Umbilical cord (tissue), 2 donors: Measurements from ENCODE around the gene CD24. TPM values are rescaled to one million over a fixed set of nuclear protein-coding genes. Genes with fewer than 3 reads are reported as not detected.

ENCODE experiments used
- DNase-seq: peaks from one replicate; pipeline ENCODE4 v3.0.0-alpha.2; 2015; ENCODE audit warnings: low spot score
- total RNA-seq: library from RNA; depleted of rRNA; stranded (reverse); fragments of >200 nt; gene quantifications from one replicate; pipeline ENCODE4 v1.2.3, GENCODE V29; 2014; ENCODE audit warnings: low replicate concordance; ENCODE audit not compliant: insufficient read depth

CD24 gene
- total RNA-seq, 1 donor from 2014 or later: 29.9 TPM

- no peak for DNase-seq
Observed at GRCh38 chr6:106967936-106968555, 6.5 kb downstream of the CD24 start.

GRCh38 chr6:106966671-106967640 is 7.6 kb downstream of the CD24 start:
- no peak for DNase-seq

DNA sequence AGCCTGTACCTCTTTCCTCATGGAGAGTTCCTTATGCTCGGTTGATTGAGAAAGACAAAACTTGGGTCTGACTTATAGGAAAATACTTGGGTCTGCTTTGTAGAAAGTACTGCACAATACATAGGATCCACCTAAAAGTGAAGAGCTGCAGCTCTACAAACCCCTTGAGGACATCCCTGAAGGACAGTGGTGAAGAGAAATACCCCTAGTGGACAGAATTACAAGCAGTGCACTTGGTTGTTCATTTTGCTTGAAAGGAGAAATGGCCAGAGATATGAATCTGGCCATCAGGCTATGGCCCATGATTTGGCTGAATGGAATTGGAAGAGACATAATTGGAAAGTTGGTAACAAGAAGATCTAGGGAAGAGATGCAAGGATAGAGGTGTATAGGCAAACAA is 8.3 kb downstream of the CD24 start:
- DNase-seq: no peak

GRCh38 chr6:106964954-106965353 is 9.6 kb downstream of the CD24 start:
- no peak for DNase-seq

- DNase-seq: no peak
Observed at GRCh38 chr6:106964099-106964498, 10.4 kb downstream of the CD24 start.

- DNase-seq: no peak
Observed at GRCh38 chr6:106963544-106963943, 11.0 kb downstream of the CD24 start.

GRCh38 chr6:106961801-106962200 is 12.7 kb downstream of the CD24 start:
- no peak for DNase-seq

DNA sequence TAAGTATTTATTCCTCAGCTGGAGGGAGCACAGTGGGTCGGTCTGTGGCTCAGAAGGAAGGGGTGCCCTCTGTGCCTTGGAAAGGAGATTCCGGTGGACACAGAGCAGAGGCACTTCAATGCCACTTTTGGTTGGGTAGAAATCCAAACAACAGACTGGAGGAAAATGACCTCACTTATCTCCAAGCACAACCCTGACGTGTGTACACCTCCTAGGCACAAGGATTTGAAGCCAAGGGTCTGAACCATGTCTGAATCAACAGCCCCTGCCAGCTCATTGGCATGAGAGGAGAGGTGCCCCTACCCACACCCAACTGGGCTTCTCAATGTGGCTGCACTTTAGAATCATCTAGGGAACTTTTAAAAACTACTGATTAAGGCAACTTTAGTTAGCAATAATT is 13.4 kb downstream of the CD24 start:
- DNase-seq: no peak

- no peak for DNase-seq
Observed at GRCh38 chr6:106959985-106960384, 14.5 kb downstream of the CD24 start.

GRCh38 chr6:106939848-106940247 is 34.7 kb downstream of the CD24 start:
- DNase-seq: no peak

DNA sequence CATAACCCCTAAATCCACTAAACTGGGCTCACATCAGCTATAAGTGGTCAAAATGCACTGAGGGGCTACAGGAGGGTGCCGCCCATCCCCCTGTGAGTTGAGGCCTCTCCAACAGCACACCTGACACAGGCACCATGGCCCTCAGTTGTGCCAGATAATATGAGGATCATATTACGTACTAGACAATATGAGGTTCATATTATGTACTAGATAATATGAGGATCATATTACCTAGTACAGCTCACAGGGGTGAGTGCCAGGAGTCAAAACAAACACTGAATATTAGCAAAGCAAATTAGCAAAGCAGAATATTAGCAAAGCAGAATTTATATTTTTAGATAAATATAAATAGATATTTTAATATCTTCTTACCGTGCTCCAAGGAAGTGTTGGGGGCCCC is 35.3 kb downstream of the CD24 start:
- DNase-seq: no peak

GRCh38 chr6:106927531-106928398 is 46.8 kb downstream of the CD24 start:
- DNase-seq: peak; percentile 61

DNA sequence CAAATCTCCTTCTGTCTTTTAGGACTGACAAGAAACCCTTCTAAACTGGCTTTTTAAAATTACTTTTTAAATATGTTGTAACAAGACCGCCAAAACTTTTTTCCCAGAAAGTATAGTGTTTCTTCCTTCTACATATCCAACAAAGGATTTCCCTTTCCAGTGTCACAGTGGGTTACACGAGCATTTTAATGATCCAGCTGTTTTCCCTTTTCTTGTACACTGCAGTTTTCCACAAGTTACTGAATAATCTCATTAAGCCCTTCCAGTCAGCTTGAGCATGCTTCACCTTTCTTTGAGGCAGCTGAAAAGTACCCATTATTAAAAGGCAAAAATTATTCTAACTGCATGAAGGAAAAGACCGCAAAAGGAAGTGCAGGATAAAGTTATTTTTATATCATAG is 48.6 kb downstream of the CD24 start:
- DNase-seq: no peak

- no peak for DNase-seq
Observed at GRCh38 chr6:106924694-106925523, 49.6 kb downstream of the CD24 start.

DNA sequence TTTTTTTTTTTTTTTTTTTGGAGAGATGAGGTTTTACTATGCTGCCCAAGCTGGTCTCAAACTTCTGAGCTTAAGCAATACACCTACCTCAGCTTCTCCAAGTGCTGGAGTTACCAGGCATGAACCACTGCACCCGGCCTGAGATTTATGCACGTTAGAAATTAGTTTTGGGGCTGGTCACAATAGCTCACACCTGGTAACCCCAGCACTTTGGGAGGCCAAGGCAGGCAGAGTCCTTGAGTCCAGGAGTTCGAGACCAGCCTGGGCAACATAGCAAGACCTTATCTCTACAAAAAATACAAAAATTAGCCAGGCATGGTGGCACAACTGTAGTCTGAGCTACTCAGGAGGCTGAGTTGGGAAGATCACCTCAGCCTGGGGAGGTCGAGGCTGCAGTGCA is 51.9 kb downstream of the CD24 start:
- no peak for DNase-seq

Other genes with a start within 250 kb of the CD24 start
- 35.6 TPM for gene MTRES1, start 53.5 kb upstream of the CD24 start, total RNA-seq
- 2.2 TPM for gene BEND3, start 140.8 kb upstream of the CD24 start, total RNA-seq